ENCODE data around the gene ITM2B. TPM values are rescaled to one million over a fixed set of nuclear protein-coding genes. Genes with fewer than 3 reads are reported as not detected.

The ITM2B gene
- total and polyA plus RNA-seq, 11 donors, result 255 to 772 (median 489) TPM

- no peak for DNase-seq
- H3K27me3 ChIP-seq, result no peaks in the 10 kb centered on the region
- H3K4me3 ChIP-seq, result peak overlapping the region in 5 of 12 donors; percentile 3 to 52 (median 4)
- H3K9me3 ChIP-seq, result no peaks in the 10 kb centered on the region
- TF ChIP-seq CTCF (IDR thresholded peaks at IDR 0.05) (no peak), POLR2A (IDR thresholded peaks at IDR 0.05) (no peak)
- H3K27ac ChIP-seq, result peak overlapping the region; percentile 43 to 92 (median 76)
- ATAC-seq, result peak; percentile 35 to 61 (median 57)
- WGBS, 4 donors, result 36 to 48% (median 40%) methylated on average over 8 of the region's 8 CpGs
- H3K36me3 ChIP-seq, result no peaks in the 10 kb centered on the region
- peaks cover 0 to 43% (median 9%) of the 10 kb centered on the region in 12 donors for H3K4me1 ChIP-seq
- intact Hi-C loops (cut with DNase I), result no loop called here
Observed at GRCh38 chr13:48220981-48221685, 11.9 kb upstream of the ITM2B start.

GRCh38 chr13:48221686-48222187 is 11.3 kb upstream of the ITM2B start:
- ATAC-seq (peak; percentile 33 to 59 (median 42)), DNase-seq (peak in 1 of 5 donors; percentile 25)
- TF ChIP-seq CTCF (IDR thresholded peaks at IDR 0.05) (no peak), POLR2A (IDR thresholded peaks at IDR 0.05) (no peak)
- peak overlapping the region in 9 of 12 donors; percentile 3 to 54 (median 43) for H3K4me3 ChIP-seq
- H3K9me3 ChIP-seq, result no peaks in the 10 kb centered on the region
- intact Hi-C loops (cut with DNase I), result no loop called here
- no peaks in the 10 kb centered on the region for H3K27me3 ChIP-seq
- H3K36me3 ChIP-seq, result no peaks in the 10 kb centered on the region
- WGBS, 4 donors, result 49 to 66% (median 59%) methylated on average over 4 of the region's 4 CpGs
- peaks cover 0 to 43% (median 9%) of the 10 kb centered on the region in 12 donors for H3K4me1 ChIP-seq
- H3K27ac ChIP-seq, result peak overlapping the region; percentile 43 to 92 (median 76)

GRCh38 chr13:48222358-48223301 is 10.4 kb upstream of the ITM2B start:
- intact Hi-C loops (cut with DNase I), result no loop called here

More at GRCh38 chr13:48222358-48223301, 10.4 kb upstream of the ITM2B start:
- WGBS, 4 donors, result 52 to 61% (median 54%) methylated on average over 12 of the region's 12 CpGs
- Histone ChIP-seq H3K27ac (peak overlapping the region; percentile 23 to 92 (median 76)), H3K4me1 (peaks cover 0 to 43% (median 9%) of the 10 kb centered on the region in 12 donors), H3K4me3 (peak overlapping the region in 11 of 12 donors; percentile 3 to 60 (median 43)), H3K9me3 (no peaks in the 10 kb centered on the region), H3K27me3 (no peaks in the 10 kb centered on the region), H3K36me3 (no peaks in the 10 kb centered on the region)
- TF ChIP-seq CTCF (IDR thresholded peaks at IDR 0.05), result no peak
- no peak for TF ChIP-seq POLR2A (IDR thresholded peaks at IDR 0.05)
- DNase-seq, result peak in 4 of 5 donors; percentile 25 to 72 (median 33)
- peak; percentile 85 to 91 (median 88) for ATAC-seq
